ENCODE data around the gene GBX1. TPM values are rescaled to one million over a fixed set of nuclear protein-coding genes. Genes with fewer than 3 reads are reported as not detected.

The GBX1 gene
- total RNA-seq, 2 donors from 2014 or later = not detected

- intact Hi-C loops (cut with DNase I) = no loop called here
- WGBS, 2 donors = 74 to 75% methylated on average over 7 to 22 of the region's 22 CpGs
- Histone ChIP-seq H3K27me3 (no peaks in the 10 kb centered on the region), H3K27ac (no peak within 1 kb of the TSS), H3K4me1 (no peaks in the 10 kb centered on the region), H3K4me3 (no peak within 1 kb of the TSS), H3K9me3 (no peaks in the 10 kb centered on the region), H3K36me3 (replicated peaks in 1 of 2; ENCODE audit: insufficient read depth in 1 of 2, low read depth in 2 of 2) (no peaks in the 10 kb centered on the region)
- DNase-seq = no peak
- no peak for ATAC-seq
- no peak for TF ChIP-seq CTCF (IDR thresholded peaks at IDR 0.05)
- TF ChIP-seq POLR2A (IDR thresholded peaks at IDR 0.05) = no peak
Observed at GRCh38 chr7:151186640-151187408, 19.3 kb upstream of the GBX1 start, which contains the start of gene ASB10. Gene ASB10, minus strand, starts transcription at chr7:151187250. Its CDS starts 120 bp downstream, at chr7:151187130.

GRCh38 chr7:151185762-151186639 lies 18.5 kb upstream of the GBX1 start:
- TF ChIP-seq CTCF (IDR thresholded peaks at IDR 0.05) = no peak
- TF ChIP-seq POLR2A (IDR thresholded peaks at IDR 0.05) = no peak
- Histone ChIP-seq H3K27me3 (no peaks in the 10 kb centered on the region), H3K36me3 (replicated peaks in 1 of 2; ENCODE audit: insufficient read depth in 1 of 2, low read depth in 2 of 2) (no peaks in the 10 kb centered on the region), H3K9me3 (no peaks in the 10 kb centered on the region), H3K4me3 (no peak overlapping the region), H3K27ac (no peak overlapping the region), H3K4me1 (no peaks in the 10 kb centered on the region)
- no peak for ATAC-seq
- WGBS, 2 donors = 90% methylated on average over 4 to 13 of the region's 16 CpGs
- intact Hi-C loops (cut with DNase I) = no loop called here
- DNase-seq = no peak

- ATAC-seq (no peak), DNase-seq (peak in 1 of 4 donors; percentile 1)
- H3K27ac ChIP-seq = no peak overlapping the region
- H3K27me3 ChIP-seq = no peaks in the 10 kb centered on the region
- no peak overlapping the region for H3K4me3 ChIP-seq
- TF ChIP-seq POLR2A (IDR thresholded peaks at IDR 0.05) (no peak), CTCF (IDR thresholded peaks at IDR 0.05) (no peak)
- no peaks in the 10 kb centered on the region for H3K36me3 ChIP-seq (replicated peaks in 1 of 2; ENCODE audit: insufficient read depth in 1 of 2, low read depth in 2 of 2)
- H3K9me3 ChIP-seq = no peaks in the 10 kb centered on the region
- intact Hi-C loops (cut with DNase I) = no loop called here
- 72 to 82% methylated on average over 4 to 22 of the region's 22 CpGs for WGBS, 2 donors
- H3K4me1 ChIP-seq = no peaks in the 10 kb centered on the region
Observed at GRCh38 chr7:151181011-151181431, 13.5 kb upstream of the GBX1 start.

- H3K4me1 ChIP-seq = no peaks in the 10 kb centered on the region
- ATAC-seq (no peak), DNase-seq (no peak)
- H3K36me3 ChIP-seq (replicated peaks in 1 of 2; ENCODE audit: insufficient read depth in 1 of 2, low read depth in 2 of 2) = no peaks in the 10 kb centered on the region
- TF ChIP-seq POLR2A (IDR thresholded peaks at IDR 0.05) = no peak
- no peak overlapping the region for H3K4me3 ChIP-seq
- H3K9me3 ChIP-seq = no peaks in the 10 kb centered on the region
- intact Hi-C loops (cut with DNase I) = no loop called here
- H3K27ac ChIP-seq = no peak overlapping the region
- 30 to 63% methylated on average over 4 of the region's 4 CpGs for WGBS, 2 donors
- H3K27me3 ChIP-seq = no peaks in the 10 kb centered on the region
Observed at GRCh38 chr7:151179946-151180345, 12.5 kb upstream of the GBX1 start.

GRCh38 chr7:151179287-151179860 lies 11.9 kb upstream of the GBX1 start:
- H3K36me3 ChIP-seq (replicated peaks in 1 of 2; ENCODE audit: insufficient read depth in 1 of 2, low read depth in 2 of 2) = no peaks in the 10 kb centered on the region
- no peak overlapping the region for H3K27ac ChIP-seq
- H3K4me3 ChIP-seq = no peak overlapping the region
- ATAC-seq = no peak
- H3K27me3 ChIP-seq = no peaks in the 10 kb centered on the region
- TF ChIP-seq CTCF (IDR thresholded peaks at IDR 0.05) = no peak
- no peak for TF ChIP-seq POLR2A (IDR thresholded peaks at IDR 0.05)
- no peaks in the 10 kb centered on the region for H3K4me1 ChIP-seq
- no peak for DNase-seq
- H3K9me3 ChIP-seq = no peaks in the 10 kb centered on the region
- WGBS, 2 donors = 56 to 76% methylated on average over 7 to 8 of the region's 8 CpGs
- intact Hi-C loops (cut with DNase I) = no loop called here

Measured in body of pancreas (tissue), 4 donors.